LNCAP (cell line): ENCODE measurements around the gene MEF2C.

Source experiments
- TF ChIP-seq, protein P1 (sequence below): fragments of 450-650 bp; IDR thresholded peaks from 2 replicates; pipeline ENCODE4 v1.5.1; 2017; ENCODE audit warnings: mild to moderate bottlenecking

The MEF2C gene

DNA sequence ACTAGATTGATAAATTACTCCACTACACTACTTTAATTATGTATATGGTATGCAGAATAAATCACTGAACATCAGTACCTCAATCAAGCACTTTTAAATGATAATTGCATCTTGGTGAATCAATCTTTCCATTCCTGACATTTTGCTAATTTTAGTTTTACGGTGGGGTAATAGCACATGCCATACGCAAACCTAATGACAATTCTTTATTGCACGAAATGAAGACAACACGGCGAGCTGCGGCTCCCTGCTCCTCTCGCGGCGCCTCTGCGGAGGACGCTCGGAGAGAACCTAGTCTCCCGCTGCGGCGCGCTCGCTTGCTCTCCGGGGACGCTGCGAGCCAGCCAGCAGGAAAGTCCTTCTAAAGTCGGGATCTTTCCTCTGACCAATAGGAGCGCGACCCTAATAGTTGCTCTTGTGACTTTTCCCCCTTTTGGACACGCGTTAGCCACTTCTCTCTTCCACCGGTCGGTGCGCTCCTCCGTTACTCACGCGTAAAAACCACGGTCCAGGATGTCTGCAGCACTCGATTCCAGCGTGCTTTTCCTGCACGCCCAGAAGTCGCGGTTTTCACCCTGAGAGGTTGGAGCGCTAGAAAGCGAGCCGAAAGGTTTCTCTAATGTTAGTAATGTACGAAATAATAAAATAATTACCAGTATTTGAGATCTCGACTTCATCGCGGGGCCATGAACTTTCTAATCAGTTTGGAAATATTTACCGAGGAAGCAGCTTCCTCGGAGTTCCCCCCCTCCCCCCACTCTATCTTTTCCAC is 1.0 kb upstream of the MEF2C start:
- TF ChIP-seq, protein P1, sequence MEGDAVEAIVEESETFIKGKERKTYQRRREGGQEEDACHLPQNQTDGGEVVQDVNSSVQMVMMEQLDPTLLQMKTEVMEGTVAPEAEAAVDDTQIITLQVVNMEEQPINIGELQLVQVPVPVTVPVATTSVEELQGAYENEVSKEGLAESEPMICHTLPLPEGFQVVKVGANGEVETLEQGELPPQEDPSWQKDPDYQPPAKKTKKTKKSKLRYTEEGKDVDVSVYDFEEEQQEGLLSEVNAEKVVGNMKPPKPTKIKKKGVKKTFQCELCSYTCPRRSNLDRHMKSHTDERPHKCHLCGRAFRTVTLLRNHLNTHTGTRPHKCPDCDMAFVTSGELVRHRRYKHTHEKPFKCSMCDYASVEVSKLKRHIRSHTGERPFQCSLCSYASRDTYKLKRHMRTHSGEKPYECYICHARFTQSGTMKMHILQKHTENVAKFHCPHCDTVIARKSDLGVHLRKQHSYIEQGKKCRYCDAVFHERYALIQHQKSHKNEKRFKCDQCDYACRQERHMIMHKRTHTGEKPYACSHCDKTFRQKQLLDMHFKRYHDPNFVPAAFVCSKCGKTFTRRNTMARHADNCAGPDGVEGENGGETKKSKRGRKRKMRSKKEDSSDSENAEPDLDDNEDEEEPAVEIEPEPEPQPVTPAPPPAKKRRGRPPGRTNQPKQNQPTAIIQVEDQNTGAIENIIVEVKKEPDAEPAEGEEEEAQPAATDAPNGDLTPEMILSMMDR = no peak

DNA sequence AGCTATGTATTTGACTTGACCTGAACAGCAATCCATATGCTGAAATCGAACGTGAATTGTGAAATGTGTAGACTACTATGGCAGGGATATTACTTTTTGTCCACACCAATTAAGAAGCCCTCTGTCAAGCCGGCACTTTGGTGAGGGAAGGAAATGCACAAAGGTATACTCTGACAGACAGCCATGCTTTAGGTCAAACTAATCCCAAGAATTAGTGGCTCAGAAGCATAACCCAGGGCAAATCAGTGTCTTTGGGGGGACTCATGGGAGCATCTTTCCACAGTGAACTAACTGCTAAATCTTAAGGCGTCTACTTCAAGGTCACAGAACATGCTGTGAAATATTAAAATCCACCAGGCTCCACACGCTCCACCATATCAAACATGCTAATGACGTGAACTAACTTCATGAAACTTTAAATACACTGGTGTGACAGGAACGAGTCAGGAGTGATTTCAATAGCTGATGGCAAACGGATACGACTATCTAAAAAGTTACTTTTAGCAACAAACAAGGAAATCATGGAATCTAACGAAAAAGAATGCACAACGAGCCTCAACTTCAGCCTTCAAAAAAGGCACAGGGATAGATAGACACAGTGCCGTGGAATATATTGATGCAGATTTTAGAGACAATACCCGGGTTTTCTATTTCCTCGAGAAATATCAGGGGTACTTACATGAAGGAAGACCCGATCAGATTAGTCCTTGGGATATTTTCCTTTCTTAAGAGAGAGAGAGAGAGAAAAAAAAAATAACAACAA is 527 bp downstream of the MEF2C start:
- TF ChIP-seq, protein P1 = no peak

DNA sequence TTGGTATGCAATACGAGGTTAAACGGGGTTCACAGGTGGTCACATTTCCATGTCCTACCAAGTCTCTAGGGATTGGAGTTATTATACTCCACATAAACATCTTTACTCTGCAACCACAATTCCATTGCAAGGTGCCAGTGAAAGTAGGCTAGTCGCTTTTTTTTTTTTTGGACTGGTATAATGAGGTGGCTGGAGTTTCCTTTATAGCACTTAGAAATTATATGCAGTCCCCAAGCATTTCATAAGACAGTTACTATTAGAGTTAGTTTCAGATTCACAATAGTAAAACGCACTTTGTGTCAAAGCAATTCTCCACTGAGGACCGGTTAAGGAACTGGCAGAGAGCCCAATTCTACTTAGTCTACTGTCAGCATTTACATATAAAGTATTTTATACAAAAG is 1.4 kb downstream of the MEF2C start:
- TF ChIP-seq, protein P1 = no peak

DNA sequence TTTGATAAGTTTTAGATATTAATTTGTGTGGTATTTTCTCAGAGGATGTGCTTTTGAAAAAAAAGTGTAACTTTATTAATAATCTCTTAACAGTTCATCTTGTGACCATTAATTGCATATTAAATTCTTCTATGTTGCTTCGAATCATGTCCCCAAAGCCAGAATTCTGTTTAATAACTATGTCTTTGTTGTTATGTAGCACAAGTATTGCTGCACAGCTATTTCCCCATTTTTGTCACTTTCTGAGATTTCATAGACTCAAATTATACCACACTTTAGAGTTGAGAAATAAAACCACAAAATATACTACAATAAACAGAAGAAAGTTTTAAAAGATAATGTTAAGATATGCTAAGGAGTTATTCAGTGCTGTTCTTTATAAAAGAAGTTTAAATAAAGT is 2.8 kb downstream of the MEF2C start:
- TF ChIP-seq, protein P1 = no peak

DNA sequence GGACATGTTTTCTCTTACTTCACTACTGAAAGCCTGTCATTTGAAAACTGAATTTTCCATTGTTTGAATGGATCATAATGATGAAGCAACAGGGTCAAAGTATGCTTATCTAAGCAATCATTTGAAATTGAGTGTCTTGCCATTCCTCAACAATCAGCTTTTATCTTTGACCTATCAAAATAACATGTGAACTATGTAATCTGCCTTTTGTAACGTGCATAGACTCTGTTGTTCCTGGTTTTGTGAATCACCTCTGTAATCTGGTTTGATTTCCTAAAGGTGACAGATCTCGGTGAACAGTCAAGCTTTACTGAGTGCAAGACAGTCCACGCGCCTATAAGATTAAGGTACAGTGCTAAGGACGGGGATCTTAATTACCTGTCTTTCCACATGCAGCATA is 3.3 kb downstream of the MEF2C start:
- TF ChIP-seq, protein P1 = no peak

DNA sequence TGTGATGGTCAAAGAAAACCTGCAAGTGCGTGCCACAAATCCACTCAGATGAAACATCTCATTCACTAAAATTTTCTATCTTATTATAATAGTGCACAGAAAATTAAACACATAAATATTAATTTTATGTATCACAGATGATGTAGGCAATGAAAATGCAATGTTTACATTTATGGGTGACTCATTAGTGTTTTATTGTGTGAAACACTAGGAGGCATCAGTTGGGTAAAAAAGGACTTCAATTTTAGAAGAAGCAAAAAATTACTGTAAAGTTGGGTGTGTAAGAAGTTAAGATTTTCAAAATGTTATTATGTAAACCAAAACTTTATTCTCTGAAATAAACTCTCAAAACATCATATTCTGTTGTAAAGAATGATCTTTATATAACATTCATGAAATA is 4.0 kb downstream of the MEF2C start:
- TF ChIP-seq, protein P1 = peak; percentile 30; the same call in 1 of the 2 replicates

DNA sequence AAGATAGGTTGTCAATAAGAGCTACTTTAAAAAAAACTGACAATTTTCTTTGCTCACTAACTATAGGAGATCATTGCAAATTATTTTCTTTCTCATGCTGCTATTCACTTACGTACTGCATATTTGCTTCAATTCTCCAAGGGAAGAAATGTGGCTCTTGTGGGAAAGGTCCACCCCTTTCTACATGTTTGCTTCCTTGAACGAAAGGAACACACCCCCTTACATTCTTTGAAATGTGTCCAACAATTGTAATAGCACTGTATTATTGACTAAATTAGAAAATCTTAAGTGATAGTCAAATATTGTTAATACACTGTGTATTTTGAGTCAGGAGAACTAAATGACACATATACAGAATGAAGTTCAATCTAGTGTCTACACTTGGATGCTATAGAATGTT is 5.2 kb downstream of the MEF2C start:
- TF ChIP-seq, protein P1 = no peak
